HG02943 (cell line): ENCODE data around the gene MARCHF10.
"Not testable (repeated sequence)": the region's sequence is repeated elsewhere in the genome, so short reads cannot be mapped to it uniquely, and the experiment has no call there.

Experiments used
- ATAC-seq: cut with Tn5 transposase; IDR thresholded peaks from one replicate; pipeline ENCODE4 v1.9.1; 2021; ENCODE audit warnings: mild to moderate bottlenecking, low read depth, moderate library complexity; ENCODE audit not compliant: unreplicated experiment

MARCHF10 gene

GRCh38 chr17:62703776-62704380 is 104.2 kb downstream of the MARCHF10 start:
- peak; percentile 74 for ATAC-seq

GRCh38 chr17:62703261-62703775 is 104.8 kb downstream of the MARCHF10 start:
- ATAC-seq: no peak

- ATAC-seq: no peak
These were observed 105.3 kb downstream of the MARCHF10 start for GRCh38 chr17:62702746-62703260.

GRCh38 chr17:62701706-62702085 is 106.4 kb downstream of the MARCHF10 start:
- ATAC-seq: no peak

GRCh38 chr17:62700964-62701705 is 107.0 kb downstream of the MARCHF10 start:
- no peak for ATAC-seq

GRCh38 chr17:62698459-62698858 is 109.7 kb downstream of the MARCHF10 start:
- not testable (repeated sequence) for ATAC-seq

GRCh38 chr17:62696726-62697490 is 111.2 kb downstream of the MARCHF10 start:
- ATAC-seq: no peak

- ATAC-seq: no peak
These were observed 111.9 kb downstream of the MARCHF10 start for GRCh38 chr17:62696256-62696655.

- not testable (repeated sequence) for ATAC-seq
These were observed 112.9 kb downstream of the MARCHF10 start for GRCh38 chr17:62695093-62695738.

- ATAC-seq: no peak
These were observed 114.3 kb downstream of the MARCHF10 start for GRCh38 chr17:62693616-62694409.

- ATAC-seq: no peak
These were observed 115.2 kb downstream of the MARCHF10 start for GRCh38 chr17:62692721-62693431.

GRCh38 chr17:62692159-62692651 is 115.9 kb downstream of the MARCHF10 start:
- ATAC-seq: no peak

- not testable (repeated sequence) for ATAC-seq
These were observed 116.6 kb downstream of the MARCHF10 start for GRCh38 chr17:62691589-62691915.

GRCh38 chr17:62690168-62690897 is 117.8 kb downstream of the MARCHF10 start:
- ATAC-seq: no peak

- no peak for ATAC-seq
These were observed 118.5 kb downstream of the MARCHF10 start for GRCh38 chr17:62689441-62690167.

GRCh38 chr17:62688398-62689160 is 119.5 kb downstream of the MARCHF10 start:
- no peak for ATAC-seq

GRCh38 chr17:62687997-62688396 is 120.1 kb downstream of the MARCHF10 start:
- no peak for ATAC-seq
